GM20000 (cell line): Measurements from ENCODE around the gene P2RY1.

Source experiments
- DNase-seq: peaks from one replicate; pipeline ENCODE4 v3.0.0; 2012; ENCODE audit warnings: low spot score
- TF ChIP-seq, protein P1 (sequence below): IDR thresholded peaks from 2 replicates; pipeline ENCODE4 v1.5.1; 2012; ENCODE audit warnings: mild to moderate bottlenecking, control low read depth; ENCODE audit errors: extremely low read depth, missing control alignments

P2RY1 gene

DNA sequence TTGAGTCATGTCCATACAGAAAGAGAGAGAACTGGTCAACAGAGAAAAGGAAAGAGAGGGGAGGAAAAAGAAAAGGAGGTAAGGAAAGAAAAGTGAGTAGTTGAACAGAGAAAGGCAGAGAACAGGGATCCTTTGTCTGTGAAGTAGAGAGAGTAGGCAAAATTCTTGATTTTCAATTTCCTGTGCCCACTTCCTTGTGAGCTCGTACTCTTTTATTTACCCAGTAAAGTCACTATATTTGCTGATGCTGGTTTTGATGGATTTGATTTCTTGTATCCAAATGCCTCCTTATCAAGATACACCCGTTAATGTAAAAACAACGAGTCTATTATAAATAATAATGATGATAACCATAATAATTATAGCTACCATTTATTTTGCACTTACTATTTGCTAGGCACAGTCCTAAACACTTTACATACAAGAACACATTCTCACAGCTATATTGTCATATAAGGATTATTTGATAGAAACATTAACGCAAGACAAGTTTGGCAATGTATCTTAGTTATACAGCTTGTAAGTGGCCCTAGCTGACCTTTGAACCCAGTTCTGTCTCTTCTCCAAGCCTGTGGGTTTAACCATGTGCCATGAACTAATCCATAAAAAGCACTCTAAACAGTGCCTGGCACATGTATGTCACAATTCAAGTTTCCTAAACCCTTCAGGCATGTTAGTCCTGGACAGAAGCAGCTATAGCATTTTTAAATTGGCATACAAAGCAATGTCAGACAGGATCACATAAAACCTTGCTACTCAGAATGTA is 6.7 kb upstream of the P2RY1 start:
- TF ChIP-seq, protein P1, sequence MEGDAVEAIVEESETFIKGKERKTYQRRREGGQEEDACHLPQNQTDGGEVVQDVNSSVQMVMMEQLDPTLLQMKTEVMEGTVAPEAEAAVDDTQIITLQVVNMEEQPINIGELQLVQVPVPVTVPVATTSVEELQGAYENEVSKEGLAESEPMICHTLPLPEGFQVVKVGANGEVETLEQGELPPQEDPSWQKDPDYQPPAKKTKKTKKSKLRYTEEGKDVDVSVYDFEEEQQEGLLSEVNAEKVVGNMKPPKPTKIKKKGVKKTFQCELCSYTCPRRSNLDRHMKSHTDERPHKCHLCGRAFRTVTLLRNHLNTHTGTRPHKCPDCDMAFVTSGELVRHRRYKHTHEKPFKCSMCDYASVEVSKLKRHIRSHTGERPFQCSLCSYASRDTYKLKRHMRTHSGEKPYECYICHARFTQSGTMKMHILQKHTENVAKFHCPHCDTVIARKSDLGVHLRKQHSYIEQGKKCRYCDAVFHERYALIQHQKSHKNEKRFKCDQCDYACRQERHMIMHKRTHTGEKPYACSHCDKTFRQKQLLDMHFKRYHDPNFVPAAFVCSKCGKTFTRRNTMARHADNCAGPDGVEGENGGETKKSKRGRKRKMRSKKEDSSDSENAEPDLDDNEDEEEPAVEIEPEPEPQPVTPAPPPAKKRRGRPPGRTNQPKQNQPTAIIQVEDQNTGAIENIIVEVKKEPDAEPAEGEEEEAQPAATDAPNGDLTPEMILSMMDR, result no peak
- no peak for DNase-seq

DNA sequence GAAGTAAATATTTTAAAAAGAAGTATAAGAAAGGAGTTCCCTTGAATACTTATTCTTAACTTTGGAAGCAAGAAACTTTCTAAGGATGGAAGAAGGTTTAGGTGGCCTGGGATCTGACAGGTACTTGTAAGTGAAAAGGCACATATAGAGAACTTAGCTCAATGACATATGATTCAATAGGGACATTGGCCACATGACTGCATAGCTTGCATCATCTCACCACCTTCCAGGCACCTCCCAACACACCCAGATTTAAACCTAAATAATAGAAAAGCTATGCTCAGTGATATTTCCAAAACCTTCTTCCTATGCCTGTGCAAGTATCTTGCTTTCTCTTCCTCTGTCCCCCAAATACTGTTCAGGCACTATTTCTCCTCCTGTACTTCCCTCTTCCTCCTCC is 4.7 kb upstream of the P2RY1 start:
- TF ChIP-seq, protein P1, result no peak
- DNase-seq, result no peak

DNA sequence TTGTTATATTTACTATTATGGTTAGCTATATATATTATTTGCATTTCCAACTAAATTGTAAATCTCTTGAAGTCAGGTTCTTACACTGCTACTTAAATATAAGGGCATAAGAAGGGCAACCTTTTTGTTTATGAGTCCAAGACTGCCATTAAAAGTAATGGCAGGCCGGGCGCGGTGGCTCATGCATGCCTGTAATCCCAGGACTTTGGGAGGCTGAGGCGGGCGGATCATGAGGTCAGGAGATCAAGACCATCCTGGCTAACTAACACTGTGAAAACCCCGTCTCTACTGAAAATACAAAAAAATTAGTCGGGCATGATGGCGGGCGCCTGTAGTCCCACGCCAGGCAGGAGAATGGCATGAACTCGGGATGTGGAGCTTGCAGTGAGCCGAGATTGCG is 2.9 kb upstream of the P2RY1 start:
- TF ChIP-seq, protein P1, result no peak
- no peak for DNase-seq

DNA sequence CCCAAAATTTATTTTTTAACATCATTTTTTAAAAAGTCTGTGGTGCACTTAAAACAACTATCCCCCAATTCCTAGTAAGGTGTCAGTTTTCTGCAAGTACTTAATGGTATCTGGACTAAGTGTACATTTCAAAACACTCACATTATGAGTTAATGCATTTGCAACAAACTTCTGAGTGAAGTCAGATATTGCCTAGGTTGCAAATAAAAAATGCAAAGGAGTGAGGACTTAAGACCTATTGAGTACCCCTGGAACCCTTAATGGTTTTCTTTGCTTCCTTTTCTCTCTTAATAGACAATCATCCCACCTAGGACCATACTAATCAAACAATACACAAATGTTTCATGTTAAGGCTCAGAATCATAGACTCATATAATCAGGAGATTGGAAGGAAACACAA is 1.8 kb upstream of the P2RY1 start:
- TF ChIP-seq, protein P1, result no peak
- DNase-seq, result no peak

DNA sequence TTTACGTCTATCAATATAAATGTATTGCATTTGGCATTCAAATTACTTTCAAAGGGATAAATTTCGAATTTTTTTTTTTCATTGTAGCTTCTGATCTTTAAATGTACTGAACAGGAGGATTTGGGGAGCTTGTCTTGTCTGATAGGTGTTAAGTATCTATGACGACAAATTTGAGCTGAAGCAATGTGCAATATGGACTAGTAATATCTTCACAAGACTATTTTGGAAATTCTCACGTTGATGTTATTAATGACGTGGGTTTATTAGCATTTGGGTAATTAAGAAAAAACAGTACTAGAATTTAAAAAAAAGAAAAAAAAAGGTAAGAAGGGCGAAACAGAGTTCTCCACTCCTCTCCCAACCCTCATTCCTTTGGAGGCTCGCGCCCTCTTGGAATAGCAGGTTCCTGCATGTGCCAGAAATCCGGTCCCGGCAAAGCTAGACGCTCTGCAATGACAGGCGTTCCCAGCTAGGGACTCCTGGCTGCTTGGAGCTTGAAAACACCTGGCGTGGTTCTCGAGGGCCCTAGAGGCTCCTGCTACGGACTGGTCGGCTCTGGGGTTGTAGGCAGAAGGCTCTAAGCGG is 648 bp upstream of the P2RY1 start:
- no peak for DNase-seq
- TF ChIP-seq, protein P1, result no peak

DNA sequence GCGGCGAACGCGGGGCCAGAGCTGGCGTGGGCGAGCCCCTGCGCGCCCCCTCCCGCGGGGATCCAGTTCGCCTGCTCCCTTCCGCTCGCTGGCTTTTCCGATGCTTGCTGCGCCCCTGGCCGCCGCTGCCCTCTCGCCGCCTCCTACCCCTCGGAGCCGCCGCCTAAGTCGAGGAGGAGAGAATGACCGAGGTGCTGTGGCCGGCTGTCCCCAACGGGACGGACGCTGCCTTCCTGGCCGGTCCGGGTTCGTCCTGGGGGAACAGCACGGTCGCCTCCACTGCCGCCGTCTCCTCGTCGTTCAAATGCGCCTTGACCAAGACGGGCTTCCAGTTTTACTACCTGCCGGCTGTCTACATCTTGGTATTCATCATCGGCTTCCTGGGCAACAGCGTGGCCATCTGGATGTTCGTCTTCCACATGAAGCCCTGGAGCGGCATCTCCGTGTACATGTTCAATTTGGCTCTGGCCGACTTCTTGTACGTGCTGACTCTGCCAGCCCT is 721 bp downstream of the P2RY1 start:
- no peak for DNase-seq
- TF ChIP-seq, protein P1, result no peak

DNA sequence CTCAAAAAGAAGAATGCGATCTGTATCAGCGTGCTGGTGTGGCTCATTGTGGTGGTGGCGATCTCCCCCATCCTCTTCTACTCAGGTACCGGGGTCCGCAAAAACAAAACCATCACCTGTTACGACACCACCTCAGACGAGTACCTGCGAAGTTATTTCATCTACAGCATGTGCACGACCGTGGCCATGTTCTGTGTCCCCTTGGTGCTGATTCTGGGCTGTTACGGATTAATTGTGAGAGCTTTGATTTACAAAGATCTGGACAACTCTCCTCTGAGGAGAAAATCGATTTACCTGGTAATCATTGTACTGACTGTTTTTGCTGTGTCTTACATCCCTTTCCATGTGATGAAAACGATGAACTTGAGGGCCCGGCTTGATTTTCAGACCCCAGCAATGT is 1.3 kb downstream of the P2RY1 start:
- TF ChIP-seq, protein P1, result no peak
- DNase-seq, result no peak
